Measurements from ENCODE around the gene MRTFA.

DNA sequence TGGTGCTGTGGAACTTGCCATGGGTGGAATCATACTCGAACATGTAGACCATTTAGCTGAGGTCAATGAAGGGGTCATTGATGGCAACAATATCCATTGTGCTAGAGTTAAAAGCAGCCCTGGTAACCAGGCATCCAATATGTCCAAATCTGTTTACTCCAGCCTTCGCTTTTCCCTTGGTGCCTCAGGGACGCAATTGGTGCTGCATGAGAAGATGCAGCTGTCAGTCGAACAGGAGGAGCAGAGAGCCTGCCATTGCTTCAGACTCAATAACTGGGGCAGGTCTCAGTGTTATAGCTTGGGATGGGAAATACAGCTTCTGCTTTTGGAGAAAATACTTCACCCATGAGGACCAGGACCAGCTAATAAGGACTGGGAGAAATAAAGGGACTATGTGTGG is 37.8 kb upstream of the MRTFA start:
- TF ChIP-seq, protein P1, sequence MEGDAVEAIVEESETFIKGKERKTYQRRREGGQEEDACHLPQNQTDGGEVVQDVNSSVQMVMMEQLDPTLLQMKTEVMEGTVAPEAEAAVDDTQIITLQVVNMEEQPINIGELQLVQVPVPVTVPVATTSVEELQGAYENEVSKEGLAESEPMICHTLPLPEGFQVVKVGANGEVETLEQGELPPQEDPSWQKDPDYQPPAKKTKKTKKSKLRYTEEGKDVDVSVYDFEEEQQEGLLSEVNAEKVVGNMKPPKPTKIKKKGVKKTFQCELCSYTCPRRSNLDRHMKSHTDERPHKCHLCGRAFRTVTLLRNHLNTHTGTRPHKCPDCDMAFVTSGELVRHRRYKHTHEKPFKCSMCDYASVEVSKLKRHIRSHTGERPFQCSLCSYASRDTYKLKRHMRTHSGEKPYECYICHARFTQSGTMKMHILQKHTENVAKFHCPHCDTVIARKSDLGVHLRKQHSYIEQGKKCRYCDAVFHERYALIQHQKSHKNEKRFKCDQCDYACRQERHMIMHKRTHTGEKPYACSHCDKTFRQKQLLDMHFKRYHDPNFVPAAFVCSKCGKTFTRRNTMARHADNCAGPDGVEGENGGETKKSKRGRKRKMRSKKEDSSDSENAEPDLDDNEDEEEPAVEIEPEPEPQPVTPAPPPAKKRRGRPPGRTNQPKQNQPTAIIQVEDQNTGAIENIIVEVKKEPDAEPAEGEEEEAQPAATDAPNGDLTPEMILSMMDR (IDR thresholded peaks at IDR 0.05) = no peak
- no peak for TF ChIP-seq POLR2A (IDR thresholded peaks at IDR 0.05)

Data from adrenal gland (tissue), 5 donors.